HG02981 (cell line): ENCODE results near the gene SLC12A2.

Source experiments
- ATAC-seq: cut with Tn5 transposase; IDR thresholded peaks from one replicate; pipeline ENCODE4 v1.9.1; 2021; ENCODE audit warnings: mild to moderate bottlenecking, moderate library complexity; ENCODE audit not compliant: unreplicated experiment

The SLC12A2 gene

DNA sequence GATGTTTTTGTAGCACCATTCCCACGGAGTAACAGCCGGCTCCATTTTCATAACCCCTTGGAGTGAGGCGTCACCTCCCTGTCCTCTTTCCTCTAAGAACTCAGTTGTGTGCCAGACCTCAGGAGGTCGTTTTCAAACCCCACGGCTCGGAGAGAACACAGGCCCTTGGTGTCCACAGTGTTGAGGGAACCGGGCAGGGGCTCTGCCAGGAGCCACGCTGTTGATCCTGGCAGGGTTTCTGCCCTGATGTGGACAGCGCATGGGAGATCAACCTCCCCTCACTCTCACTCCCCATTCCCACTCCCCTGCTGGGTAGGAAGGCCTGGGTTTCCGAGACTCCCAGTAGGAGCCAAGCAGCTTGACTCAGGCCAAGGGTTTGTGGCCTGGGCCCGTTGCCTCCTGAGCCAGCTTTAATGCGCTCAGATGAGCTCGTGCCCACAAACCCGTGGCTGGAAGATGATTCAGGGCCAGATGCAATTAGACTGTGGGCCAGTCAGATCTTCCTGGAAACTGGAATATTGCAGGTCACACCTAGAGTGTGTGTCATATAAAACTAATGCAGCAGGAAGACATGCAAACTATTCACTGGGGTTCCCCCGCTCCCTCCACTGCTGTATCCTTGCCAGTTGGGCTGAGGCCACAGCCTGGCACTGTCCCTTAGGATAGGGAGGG is 133.4 kb downstream of the SLC12A2 start:
- no peak for ATAC-seq

DNA sequence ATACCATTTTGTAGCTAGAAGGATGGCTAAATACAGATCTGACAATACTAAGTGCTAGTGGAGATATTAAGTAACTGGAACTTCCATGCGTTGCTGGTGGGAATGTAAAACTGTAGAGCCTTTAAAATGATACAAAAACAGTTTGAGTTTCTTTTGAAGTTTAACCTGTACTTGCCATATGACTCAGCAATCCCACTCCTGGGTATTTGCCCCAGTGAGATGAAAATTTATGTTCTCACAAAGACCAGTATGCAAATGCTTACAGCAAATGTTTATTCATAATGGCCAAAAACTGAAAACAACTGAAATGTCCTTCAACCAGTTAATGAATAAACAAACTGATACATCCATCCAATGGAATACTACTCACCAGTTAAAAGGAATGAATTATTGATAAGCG is 137.3 kb downstream of the SLC12A2 start:
- ATAC-seq: no peak

DNA sequence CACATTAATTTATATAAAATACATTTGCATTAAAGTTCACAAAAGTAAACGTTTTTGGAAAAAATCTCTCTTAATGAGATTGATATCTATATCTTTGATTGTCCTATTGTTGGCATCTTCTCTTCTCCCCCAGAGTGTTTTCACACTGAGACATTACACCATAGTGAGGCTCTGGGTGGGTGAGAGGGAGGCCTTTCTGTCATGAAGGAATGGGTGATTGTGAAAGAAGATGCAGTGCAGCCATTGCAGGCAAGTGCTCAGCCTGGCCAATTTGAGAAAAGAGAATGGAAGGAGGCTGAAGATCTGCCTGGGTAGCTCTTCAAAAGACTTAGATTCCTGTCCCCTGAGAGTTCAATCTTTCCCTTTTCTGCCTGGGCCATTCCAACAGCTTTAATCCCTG is 140.8 kb downstream of the SLC12A2 start:
- ATAC-seq: no peak

DNA sequence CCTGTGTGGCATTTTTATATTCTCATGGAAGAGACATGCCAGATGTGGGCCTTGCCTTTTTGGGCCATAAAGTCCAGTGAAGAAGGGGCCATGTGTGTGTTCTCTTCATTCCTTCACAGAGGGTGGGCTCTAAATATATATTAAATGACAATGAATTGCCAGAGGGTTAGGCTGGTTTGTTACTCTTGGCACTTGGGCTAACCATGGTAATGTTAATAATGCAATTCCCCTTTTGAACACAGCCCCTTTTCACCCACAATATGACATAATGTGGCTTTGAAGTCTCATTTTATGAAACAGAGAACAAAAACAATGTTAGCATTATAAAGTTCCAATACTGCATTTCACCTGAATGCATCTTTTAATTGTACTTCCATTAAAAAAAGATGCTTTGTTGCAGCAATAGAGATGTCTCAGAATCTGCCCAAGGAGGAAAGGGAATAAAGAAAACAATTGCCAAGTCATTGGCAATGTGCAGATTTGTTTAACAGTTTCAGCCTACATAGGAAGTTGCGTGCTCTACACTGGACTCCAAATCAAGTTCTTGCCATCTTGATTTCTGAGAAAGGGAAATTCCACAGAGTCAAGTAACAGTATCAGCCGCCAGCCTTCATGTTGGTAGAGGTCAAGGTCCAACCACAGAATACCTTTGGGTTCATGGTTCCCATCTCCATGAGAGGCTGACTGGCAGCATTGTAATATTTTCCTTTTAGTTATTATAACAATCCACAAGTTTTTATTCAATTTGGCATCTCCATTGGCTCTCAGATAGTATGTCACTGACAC is 141.9 kb downstream of the SLC12A2 start:
- no peak for ATAC-seq

DNA sequence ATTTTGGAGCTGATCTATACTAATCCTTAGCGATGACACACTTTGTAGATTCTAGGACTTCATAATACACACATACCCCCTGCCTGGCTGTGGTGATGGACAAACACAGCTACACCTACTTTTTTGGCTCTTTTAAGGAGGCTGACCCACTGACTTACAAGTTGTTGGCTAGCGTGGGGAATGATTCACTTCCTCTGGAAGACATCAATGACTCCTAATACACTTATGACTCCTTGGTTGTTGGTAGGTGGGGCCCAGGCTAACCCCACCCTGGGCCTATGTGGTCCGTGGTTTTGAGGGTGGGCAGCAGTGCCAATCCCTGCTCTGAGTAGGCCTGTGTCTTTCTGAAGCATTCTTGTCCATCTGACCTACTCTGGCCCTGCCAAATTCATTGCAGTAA is 144.4 kb downstream of the SLC12A2 start:
- ATAC-seq: no peak

DNA sequence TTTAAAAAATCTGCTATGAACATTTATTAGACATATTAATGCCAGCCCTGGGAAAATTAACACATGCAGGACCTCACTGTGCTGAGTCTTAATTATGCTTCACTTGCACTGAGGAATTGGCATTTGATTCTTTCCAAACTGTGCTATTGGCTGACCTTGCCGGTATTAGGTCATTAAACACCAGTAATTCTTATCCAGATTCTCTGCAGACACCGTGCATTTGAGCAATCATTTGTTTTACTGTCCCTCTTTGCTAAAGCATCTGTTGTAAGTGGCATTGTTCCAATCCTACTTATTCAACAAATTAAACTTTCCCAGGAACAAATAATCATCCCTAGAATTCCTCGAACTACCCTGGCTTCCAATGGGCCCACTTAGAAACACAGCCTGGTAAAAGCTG is 145.0 kb downstream of the SLC12A2 start:
- no peak for ATAC-seq

DNA sequence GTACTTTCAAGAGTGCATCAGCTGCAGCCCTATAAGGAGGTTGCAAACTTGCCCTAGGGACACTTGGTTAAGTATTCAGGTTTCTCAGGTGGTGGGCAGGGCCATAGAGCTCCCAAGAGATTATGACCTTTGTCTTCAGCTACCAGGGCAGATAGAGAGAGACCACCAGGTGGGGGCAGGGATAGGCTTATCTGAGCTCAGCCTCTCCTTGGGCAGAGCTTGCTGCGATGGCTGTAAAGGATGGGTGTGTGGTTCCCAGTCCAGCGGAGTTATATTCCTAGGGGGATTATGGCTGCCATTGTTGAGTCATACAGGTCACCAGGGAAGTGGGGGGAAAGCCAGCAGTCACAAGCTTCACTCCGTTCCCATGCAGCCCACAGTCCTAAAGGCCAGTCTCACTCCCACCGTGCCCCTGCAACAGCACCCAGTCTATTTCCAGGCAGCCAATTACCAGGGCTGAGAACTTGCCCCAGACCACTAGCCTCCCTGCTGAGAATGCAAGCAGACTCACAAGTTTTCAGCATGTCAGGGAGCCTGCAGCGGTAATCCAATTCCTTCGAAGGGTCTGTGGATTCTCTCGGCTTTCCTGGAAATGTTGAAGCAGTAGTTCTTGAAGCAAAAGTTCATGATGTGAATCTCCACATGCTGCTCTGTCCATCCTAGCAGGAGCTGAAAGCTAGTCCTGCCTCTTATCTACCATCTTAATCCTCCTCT is 151.5 kb downstream of the SLC12A2 start:
- no peak for ATAC-seq

DNA sequence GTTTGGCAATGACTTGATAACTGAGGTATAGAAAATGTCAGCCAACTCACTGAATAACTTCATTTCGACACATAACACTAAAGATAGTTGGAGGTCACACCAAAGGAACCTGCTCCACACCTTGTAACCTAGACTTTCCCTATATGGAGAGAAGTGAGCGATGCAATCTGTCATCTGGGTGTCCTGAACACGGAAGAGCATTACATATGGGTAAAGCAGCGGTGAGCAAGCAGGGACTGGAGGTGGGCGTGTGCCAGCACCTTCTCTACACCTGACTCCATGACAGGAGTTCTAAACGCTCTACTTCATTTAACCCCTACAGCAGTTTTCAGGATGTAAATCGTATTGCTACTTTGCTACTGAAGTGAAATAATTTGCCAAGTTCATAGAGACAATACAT is 152.8 kb downstream of the SLC12A2 start:
- ATAC-seq: no peak

DNA sequence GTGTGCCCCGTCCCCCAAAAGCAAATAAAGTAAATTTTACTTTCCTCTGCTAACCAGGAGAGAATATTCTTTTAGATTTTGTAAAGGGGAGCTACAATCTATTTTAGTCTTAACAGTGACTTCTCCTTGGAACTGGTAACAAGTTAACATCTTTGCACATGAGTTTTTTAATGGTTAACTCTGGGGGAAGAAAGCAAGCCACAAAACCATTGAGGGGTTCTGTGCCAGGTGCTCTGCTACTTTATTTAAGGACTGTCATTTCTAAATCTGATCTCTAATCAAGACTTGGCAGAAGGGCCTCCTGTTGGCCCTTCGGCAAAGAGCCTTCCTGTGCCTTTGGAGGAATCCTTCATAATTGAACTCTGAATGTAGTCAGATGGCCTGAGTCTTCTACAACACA is 153.4 kb downstream of the SLC12A2 start:
- ATAC-seq: no peak

DNA sequence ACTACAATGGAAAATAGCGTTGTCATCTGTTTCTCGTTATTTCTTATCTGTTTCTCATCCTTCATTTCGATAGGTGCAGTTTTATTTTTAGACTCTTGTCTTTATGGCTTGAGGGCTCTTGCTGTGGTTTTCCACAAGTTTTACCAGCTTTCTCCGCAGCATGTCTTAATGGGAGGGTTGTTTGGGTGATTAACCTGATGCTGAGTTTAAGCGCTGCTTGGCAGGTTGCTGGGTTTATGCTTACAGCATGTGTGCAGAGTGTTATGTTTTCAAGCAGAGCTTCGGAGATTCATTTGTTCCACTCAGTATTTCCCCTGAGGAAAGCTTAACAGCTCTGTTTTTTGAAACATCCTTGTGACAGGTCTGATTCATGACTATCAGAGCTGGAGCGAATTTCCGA is 154.0 kb downstream of the SLC12A2 start:
- no peak for ATAC-seq
